Measurements from ENCODE around the gene IFITM1.
"Not testable (repeated sequence)": the region's sequence is repeated elsewhere in the genome, so short reads cannot be mapped to it uniquely, and the experiment has no call there.

The IFITM1 gene

DNA sequence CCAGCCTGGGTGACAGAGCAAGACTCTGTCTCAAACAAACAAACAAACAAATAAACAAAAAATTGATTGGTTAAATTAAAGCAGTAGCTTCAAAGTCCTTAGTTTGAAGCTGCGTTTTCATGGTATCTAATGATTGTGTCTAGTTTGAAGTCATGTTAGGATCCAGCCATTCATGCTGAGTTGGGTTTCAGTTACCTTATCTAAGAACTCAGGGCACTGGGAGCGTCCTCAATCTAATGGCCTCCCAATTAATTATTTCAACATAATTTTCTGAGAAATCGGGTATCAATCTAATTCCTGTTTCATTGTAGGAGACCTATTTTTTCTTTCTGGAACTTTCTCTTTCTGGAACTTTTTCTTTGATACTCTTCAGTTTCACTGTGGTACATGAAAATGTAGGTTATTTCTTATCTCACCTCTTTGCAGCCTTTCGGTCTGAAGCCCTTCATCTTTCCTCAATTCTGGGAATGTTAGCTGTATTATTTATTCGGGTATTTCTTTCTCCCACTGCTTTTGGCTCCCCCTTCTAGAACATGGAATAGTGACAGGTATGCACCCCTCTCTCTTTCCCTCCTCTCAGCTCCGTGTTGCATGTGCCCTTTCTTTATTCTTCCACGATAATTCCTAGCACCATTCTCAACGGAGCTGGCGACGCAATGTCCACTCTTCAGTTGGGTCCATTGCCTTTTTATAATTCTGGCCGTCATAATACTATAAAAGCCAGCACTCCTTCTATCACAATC lies 31.2 kb downstream of the IFITM1 start:
- DNase-seq (ENCODE audit: low spot score) = no peak

GRCh38 chr11:346529-346928 lies 32.7 kb downstream of the IFITM1 start:
- no peak for DNase-seq (ENCODE audit: low spot score)

GRCh38 chr11:349270-349954 lies 35.6 kb downstream of the IFITM1 start:
- DNase-seq (ENCODE audit: low spot score) = not testable (repeated sequence)

- not testable (repeated sequence) for DNase-seq (ENCODE audit: low spot score)
These were observed 36.3 kb downstream of the IFITM1 start for GRCh38 chr11:350033-350722.

- no peak for DNase-seq (ENCODE audit: low spot score)
These were observed 36.9 kb downstream of the IFITM1 start for GRCh38 chr11:350723-351255.

DNA sequence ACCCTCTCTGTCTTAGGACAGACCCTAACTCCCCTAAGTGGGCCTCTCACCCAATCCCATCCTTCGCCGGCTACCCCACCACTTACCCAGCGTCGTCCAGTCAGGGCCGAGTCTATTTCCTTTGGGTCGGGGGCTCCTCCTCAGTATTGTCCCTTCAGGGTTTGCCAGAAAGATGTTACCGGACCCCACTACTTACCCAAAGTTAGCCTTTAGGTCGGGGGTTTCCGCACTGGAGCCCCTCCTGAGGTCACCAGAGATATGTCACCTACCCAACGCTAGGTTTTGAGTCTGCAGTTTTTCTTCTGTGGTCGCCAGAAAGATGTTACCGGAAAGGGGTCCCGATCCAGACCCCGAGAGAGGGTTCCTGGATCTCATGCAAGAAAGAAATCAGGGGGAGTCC lies 37.6 kb downstream of the IFITM1 start:
- DNase-seq (ENCODE audit: low spot score) = no peak

GRCh38 chr11:352456-353031 lies 38.7 kb downstream of the IFITM1 start:
- no peak for DNase-seq (ENCODE audit: low spot score)

DNA sequence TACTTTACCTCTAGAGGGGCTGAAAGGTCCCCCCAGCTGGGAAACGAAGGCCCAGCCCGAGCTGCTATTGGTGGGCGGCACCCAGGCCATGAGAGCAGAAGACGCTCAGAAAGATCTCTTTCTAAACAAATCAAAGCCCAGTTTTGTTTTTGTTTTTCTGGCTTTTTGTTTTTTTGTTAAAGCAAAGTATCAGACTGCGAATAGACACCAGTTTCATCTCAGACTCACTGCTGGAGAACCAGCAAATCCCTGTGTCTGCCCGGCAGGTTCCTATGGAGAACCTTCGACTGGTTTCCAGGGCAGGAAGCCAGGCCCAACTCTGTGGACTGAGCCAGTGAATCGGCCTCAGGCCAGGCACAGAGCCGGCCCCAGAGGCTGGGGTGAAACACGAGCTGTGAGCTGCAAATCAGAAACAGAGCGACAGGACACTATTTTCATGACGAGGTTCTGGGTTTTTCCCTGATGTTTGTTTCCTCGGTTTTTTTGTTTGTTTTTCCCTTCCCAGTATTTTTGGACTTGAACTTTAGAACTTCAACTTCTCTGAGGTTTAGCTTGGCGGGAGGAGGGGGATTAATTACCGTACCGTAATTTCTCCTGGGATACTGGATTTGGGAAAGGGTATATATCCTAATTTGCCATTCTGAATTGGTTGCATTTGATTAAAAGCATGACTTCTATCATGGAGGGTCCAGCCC lies 39.5 kb downstream of the IFITM1 start:
- DNase-seq (ENCODE audit: low spot score) = peak; percentile 45

GRCh38 chr11:355581-356458 lies 42.0 kb downstream of the IFITM1 start:
- DNase-seq (ENCODE audit: low spot score) = peak; percentile 87

- no peak for DNase-seq (ENCODE audit: low spot score)
These were observed 42.8 kb downstream of the IFITM1 start for GRCh38 chr11:356610-357009.

DNA sequence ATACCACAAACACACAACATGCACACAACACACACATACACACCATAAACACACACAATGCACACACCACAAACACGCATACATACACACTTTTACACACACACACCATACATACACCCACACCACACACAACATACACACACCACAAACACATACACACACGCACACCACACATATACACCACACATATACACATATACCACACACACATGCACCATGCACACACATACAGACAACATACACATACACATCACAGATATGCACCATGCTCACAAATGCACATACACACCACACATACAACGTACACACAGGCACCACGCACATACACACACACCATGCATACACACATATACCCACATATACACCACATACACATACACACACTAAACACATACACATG lies 43.7 kb downstream of the IFITM1 start:
- no peak for DNase-seq (ENCODE audit: low spot score)

DNA sequence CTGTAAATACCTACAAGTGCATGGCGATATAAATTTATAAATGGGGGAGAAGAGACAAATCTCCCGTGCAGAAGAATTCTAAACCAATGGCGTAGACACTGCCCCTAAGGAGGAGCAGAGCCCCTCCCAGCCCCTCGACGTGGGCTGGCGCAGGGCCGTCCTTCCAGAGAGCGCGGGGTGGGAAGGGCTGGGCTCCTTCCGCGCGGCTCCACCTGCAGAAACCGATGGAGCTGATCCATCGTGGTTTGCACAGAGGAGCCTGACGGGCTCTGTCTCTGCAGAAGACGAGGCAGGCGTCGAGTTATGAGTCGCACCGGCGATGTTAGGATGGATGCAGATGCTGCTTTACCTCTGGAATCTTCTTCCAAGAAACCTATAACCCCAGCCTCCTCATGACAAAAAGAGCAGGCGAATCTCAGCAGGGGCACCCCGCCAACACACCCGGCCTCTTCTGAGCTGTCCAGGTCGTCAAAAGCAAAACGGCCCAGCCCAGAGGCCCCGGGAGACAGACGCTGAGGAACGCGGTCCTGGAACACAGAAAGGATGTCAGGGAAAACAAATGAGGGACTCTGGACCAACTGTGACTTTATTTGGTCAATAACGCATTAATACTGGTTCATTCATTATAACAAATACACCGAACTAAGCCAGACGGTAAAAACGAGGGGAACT lies 44.4 kb downstream of the IFITM1 start:
- DNase-seq (ENCODE audit: low spot score) = no peak

- peak; percentile 34 for DNase-seq (ENCODE audit: low spot score)
These were observed 45.4 kb downstream of the IFITM1 start for GRCh38 chr11:359181-359714.

DNA sequence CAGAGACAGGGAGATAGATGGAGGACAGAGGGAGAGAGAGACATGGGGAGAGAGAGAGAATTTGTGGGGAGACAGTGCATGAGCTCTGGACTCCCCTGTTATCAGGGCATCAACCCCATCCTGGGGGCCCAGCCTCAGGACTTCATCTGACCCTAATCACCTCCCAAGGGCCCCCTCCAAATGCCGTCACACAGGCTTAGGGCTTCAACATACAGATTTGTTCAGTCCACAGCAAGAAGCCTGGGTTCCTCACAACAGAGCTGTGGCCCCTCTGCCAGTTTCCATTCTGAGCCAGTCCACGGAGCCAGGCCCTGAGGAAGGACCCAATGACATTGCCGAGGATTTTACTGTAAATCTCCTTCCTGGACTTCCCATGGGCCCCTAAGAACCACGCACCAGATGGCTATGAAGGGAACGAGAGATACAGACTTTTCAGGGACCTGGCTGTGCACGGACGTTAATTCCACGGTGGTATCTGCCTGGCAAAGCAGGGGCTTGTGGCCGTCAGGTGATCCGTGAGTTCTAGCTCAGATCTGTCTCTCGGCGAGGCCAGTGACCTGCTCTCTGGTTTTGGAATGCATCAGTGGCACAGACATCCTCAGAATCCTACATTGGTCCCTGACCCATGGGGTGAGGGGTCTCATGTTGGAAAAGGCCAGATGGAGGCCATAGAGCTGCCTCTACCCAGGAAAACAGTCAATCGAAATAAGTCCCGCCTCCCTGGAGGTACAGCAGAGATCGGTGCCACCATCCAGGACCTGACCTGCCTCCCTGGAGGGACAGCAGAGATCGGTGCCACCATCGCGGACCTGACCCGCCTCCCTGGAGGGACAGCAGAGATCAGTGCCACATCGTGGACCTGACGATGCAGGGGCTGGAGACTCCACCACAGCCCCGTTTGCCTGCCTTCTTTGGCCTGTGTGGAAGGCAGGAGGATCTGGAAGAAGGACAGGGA lies 46.8 kb downstream of the IFITM1 start:
- DNase-seq (ENCODE audit: low spot score) = no peak

GRCh38 chr11:362642-363442 lies 49.0 kb downstream of the IFITM1 start:
- DNase-seq (ENCODE audit: low spot score) = no peak

GRCh38 chr11:363443-363805 lies 49.6 kb downstream of the IFITM1 start:
- not testable (repeated sequence) for DNase-seq (ENCODE audit: low spot score)

DNA sequence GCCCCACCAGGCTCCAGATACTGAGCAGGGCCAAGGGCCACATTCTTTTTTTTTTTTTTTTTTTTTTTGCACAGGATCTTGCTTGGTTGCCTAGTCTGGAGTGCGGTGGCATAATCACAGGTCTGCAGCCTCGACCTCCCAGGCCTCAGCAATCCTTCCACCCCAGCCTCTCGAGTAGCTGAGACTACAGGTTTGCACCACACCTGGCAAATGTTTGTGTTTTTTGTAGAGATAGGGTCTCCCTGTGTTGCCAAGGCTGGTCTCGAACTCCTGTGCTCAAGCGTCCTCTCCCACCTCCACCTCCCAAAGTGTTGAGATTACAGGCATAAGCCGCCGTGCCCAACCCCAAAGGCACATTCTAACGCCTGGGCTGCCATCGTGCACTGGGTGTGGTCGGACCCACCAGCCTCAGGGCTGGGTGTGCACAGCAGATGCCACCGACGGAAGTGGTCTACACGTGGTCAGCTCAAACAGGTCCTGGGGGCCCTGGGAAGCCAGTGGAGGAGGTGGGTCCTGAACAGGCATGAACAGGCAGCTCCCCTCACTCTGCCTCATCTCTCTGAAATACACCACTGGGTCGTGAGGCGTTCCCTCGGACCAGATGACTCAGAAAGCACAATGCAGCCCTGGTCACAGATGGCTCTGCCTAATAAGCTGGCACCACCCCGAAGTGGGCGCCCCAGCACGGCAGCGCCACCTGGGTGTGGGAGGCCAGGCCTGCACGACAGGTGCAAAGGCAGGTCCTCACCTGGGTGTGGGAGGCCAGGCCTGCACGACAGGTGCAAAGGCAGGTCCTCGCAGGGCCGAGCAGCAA lies 50.3 kb downstream of the IFITM1 start:
- peak; percentile 73 for DNase-seq (ENCODE audit: low spot score)

Data from kidney tubule cell (primary cell).